GM12892 (cell line): ENCODE data around the gene SEC14L1.
"Not testable (repeated sequence)": the region's sequence is repeated elsewhere in the genome, so short reads cannot be mapped to it uniquely, and the experiment has no call there.

Experiments used
- DNase-seq: peaks from one replicate; pipeline ENCODE4 v3.0.0; 2011; ENCODE audit not compliant: insufficient read length
- FAIRE-seq: peaks from 2 replicates; lab custom pipeline; 2011; peaks lifted over from hg19 to GRCh38; lab: Jason Lieb, UNC
- POLR2A ChIP-seq: IDR thresholded peaks from 2 replicates; pipeline ENCODE4 v1.6.1; 2011; ENCODE audit warnings: low read depth, low read length, control low read depth
- POLR2AphosphoS5 ChIP-seq: IDR thresholded peaks from 2 replicates; pipeline ENCODE4 v1.6.1; 2011; ENCODE audit warnings: low read depth, low read length, control low read depth
- TAF1 ChIP-seq: IDR thresholded peaks from 2 replicates; pipeline ENCODE4 v1.6.1; 2011; ENCODE audit warnings: low read depth, mild to moderate bottlenecking, control low read depth, low read length, borderline replicate concordance

SEC14L1 gene

DNA sequence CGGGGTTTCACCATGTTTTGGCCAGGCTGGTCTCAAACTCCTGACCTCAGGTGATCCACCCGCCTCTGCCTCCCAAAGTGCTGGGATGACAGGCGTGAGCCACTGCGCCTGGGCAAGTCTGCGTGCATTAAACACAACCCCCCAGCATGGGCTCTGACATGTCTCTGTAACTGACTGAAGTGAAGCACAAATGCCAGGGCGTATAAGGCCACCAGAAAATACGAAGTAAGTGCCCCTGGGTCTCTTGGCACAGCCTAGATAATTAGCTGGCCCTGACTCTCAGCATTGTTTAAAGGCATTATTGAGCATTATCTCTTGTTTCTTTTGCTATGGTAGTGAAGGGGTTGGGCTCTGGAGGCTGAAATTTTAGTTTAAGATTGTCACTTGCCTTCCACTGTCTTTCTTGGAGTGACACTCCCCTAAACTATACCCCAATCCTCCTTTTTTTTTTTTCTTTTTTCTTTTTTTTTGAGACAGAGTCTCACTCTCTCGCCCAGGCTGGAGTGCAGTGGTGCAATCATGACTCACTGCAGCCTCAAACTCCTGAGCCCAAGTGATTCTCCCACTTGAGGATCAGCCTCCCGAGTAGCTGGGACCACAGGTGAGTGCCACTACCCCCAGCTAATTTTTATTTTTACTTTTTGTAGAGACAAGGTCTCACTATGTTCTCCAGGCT, 8.2 kb upstream of the SEC14L1 start:
- FAIRE-seq (no peak), DNase-seq (no peak)

DNA sequence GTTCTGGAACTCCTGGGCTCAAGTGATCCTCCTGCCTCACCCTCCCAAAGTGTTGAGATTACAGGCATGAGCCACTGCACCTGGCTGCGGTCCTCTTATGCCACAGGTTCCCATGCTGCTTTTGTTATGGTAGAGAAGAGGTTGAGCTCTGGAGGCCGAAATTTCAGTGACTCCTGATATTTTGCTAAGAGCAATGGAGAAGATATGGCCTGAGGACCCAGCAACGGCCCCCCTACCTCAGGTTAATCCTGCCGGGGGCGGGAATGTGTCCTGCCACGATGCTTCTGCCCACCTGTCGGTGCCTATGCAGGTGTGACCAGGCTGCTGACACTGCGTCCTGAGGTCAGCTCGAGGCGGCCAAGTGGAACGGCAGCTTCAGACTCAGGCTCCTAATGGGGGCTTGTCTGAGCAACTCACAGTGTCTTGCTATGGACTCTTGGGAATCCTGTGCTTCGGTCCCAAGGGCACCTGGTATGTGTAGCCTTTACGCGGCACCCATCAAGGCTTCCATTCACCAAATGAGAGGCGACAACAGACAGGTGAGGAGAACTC, 7.6 kb upstream of the SEC14L1 start:
- FAIRE-seq: no peak
- DNase-seq: no peak
- TF ChIP-seq POLR2AphosphoS5 (no peak), POLR2A (no peak), TAF1 (no peak)

More for the DNA sequence above, 8.2 kb upstream of the SEC14L1 start:
- TF ChIP-seq TAF1 (no peak), POLR2AphosphoS5 (no peak), POLR2A (no peak)

DNA sequence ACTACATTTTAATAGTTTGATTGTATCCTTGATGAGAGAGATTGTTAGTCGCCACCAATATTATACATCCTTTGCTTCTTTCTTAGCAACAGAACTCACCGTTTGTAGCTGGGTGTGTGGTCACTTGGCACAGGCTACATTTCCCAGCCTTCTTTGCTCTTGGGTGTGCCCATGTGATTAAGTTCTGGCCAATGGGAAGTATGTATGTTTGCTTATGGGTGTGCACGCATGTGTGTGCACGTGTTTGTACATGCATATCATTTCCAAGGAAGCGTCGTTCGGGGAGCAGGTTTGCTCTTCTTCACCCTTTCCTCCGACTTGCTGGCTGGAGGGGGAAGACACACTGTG, 4.4 kb upstream of the SEC14L1 start:
- DNase-seq (no peak), FAIRE-seq (no peak)
- TF ChIP-seq POLR2AphosphoS5 (no peak), POLR2A (no peak), TAF1 (no peak)

DNA sequence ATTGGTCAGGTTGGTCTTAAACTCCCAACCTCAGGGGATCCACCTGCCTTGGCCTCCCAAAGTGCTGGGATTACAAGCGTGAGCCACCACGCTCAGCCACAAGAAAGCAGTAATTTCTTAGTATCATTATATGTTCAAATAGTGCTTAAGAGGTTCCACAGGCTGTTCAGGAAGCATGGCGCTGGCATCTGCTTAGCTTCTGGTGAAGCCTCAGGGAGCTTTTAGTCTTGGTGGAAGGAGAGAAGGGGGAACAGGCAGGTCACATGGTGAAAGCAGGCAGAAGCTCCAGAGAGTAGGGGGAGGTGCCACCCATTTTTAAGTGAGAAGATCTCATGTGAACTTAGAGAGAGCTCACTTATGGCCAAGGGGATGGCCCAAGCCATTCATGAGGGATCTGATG, 3.7 kb upstream of the SEC14L1 start:
- no peak for DNase-seq
- no peak for FAIRE-seq
- TF ChIP-seq POLR2AphosphoS5 (no peak), POLR2A (no peak), TAF1 (no peak)

DNA sequence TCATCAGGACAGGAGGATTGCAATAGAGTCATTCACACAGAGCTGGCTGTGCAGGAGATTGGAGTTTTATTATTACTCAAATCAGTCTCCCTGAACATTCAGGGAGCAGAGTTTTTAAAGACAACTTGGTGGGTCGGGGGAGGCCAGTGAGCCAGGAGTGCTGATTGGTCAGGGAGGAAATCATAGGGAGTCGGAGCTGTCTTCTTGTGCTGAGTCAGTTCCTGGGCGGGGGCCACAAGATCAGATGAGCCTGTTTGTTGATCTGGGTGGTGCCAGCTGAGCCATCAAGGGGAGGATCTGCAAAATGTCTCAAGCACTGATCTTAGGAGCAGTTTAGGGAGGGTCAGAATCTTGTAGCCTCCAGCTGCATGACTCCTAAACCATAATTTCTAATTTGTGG, 2.9 kb upstream of the SEC14L1 start:
- DNase-seq: not testable (repeated sequence)

DNA sequence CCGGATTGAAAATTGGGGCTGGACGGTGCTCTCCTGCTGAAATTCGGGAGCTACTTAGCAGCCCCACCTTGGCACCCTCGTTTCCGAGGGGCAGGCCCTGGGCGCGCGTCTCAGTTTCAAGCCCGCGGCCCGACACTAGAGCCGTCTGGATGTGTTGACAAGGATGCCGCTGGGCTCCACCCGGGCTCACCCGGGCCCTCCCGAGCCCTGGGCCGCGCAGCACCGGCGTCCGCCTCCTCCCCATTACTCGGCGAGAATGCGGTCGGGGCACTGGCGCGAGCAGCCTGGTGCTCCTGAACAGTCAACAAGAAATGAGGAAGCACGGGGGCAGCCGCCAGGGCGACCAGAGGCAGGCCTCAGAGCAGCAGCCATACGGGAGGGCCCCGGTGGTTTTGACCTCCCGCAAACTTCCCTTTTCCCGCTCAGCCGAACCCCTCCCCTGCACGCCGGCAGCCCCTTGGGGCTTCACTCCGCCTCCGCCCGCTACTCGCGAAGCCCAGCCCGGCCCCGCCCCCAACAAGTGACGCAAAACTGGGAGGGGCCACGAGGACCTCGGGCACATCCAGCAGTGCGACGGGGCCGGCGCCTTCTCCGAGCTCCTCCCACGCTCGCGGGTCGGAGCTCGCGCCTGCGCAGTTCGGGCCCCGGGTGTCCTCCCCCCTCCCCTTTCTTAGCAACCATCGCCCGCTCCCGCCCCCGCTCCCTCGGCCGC, 447 bp upstream of the SEC14L1 start:
- peak; percentile 96 for FAIRE-seq
- TF ChIP-seq TAF1 (0 out of 2 replicates have a peak, but pooled peaks have one; percentile 43), POLR2A (peak; percentile 85), POLR2AphosphoS5 (peak; percentile 55)
- peak; percentile 81 for DNase-seq

More for the DNA sequence above, 2.9 kb upstream of the SEC14L1 start:
- FAIRE-seq: not testable (repeated sequence)

DNA sequence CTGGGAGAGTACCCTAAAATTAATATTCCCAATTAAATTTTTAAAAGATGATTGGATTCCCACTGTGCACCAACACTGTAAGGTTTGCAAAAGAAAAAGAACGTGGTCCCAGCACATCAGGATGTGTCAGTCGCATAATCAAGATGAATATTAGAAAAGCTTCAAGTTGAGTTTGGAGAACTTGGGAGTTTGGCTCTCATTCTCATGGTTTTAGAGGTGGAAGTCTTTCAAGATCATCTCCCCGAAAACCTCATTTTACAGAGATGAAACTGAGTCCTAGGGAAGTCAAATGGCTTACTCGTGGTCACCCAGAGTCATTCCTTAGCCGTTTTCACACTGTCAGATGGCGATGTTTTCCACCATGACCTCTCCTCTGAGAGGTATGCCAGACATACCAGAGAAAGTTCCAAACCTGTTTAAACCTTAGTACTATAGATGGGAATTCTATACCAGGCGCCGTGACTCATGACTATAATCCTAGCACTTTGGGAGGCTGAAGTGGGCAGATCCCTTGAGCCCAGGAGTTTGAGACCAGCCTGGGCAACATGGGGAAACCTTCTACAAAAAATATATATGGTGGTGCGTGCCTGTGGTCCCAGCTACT, 1.2 kb downstream of the SEC14L1 start:
- DNase-seq (no peak), FAIRE-seq (no peak)
- TF ChIP-seq TAF1 (no peak), POLR2AphosphoS5 (no peak), POLR2A (no peak)

DNA sequence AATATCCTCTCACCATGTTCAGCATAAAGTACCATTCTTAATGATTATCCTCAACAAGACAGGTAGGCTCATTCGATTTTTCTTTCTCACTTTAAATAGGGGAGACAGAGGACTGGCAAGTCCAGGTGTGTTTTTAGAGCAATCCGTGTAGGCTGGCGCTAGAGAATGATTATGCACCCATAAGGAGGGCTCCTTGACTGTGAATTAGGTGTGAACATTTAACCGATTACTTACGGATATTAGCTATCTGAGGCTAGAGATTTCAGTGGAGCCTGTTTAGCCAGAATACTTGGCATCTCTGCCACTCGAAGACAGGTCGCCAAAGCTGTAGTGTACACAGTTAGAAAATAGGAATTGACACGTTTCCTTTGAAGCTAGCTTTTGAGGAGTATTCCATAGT, 1.9 kb downstream of the SEC14L1 start:
- DNase-seq (no peak), FAIRE-seq (no peak)
- TF ChIP-seq POLR2AphosphoS5 (no peak), TAF1 (no peak), POLR2A (no peak)

DNA sequence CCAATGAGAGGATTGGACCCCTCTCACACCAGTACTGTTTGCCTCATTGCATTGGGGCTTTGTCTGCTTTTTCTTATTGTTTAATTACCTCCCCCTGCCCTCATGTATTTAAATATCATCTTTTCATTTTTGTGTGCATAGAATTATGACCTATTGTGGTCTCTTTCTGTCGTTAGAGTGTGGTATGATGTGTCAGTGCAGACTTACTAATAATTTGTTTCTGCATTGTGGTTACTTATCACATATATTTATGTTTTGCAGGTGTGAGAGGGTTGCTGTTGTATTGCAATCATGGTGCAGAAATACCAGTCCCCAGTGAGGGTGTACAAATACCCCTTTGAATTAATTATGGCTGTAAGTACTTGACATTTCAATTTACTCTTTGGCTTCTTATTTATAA, 2.5 kb downstream of the SEC14L1 start:
- no peak for FAIRE-seq
- TF ChIP-seq TAF1: no peak
- TF ChIP-seq POLR2AphosphoS5: no peak
- no peak for TF ChIP-seq POLR2A
- no peak for DNase-seq

DNA sequence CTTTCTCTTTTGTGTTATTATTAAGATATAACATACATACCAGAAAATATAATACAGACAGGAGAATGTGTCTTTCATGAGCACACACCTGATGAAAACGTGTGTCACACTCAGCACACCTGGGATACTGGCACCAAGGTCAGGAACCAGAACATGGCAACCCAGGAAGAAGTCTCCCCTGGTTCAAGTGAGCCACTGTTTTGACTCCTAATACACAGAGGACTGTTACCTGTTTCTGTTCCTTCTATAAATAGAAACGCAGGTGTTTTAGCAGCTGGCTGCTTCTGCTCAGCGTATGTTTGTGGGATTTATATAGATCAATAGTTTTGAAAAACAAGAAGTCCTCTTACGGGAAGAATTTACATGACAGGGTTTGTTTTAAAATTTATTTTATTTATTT, 3.5 kb downstream of the SEC14L1 start:
- DNase-seq (no peak), FAIRE-seq (no peak)
- no peak for TF ChIP-seq TAF1

DNA sequence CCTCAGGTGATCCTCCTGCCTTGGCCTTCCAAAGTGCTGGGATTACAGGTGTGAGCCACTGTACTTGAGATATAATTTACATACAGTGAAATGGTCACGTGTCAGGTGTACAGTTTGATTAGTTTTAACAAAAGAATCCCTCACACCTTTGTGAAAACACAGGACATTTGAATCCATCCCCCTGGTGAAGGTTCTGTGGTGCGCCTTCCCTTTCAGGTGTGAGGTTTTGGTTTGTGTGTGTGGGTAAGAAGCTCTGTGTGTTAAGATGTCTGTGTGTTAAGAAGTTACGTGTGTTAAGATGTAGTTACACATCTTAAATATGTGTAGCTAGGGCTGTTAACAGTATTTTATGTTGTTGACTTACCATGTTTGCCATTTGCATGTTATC, 4.4 kb downstream of the SEC14L1 start:
- TF ChIP-seq TAF1 (no peak), POLR2A (no peak), POLR2AphosphoS5 (no peak)
- no peak for DNase-seq
- peak; percentile 14 for FAIRE-seq

DNA sequence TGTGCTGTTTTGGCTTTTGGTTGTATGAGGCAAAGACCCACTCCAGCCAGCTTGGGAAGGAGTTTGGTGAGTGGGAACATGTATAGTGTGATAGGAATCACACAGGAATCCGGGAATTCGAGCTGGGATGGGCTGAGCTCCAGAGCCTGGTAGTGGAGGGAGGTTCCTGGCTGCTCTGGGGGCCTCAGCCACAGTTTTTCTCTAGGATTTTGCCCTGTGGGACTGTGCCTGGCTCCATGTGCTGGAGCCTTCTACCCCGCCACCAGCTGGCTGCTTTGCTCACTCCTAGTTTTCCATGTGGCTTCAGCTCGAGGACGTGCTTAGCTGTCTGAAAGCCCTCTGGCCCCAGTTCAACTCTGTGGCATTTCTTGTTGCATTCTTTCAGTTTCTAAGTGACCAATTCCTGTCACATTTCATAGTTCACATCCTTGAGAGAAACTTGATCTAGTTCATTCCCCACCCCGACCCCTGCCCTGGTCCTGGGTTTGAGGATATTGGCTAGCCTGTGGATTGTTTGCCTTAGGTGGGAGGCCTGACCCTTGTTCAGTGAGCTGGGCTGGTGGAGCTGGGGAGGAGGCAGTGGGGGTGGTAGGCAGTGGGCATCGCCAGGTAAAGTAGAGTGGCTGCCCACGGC, 5.0 kb downstream of the SEC14L1 start:
- FAIRE-seq (peak; percentile 84), DNase-seq (no peak)
- TF ChIP-seq POLR2A (no peak), POLR2AphosphoS5 (0 out of 2 replicates have a peak, but pooled peaks have one; percentile 23), TAF1 (no peak)
